ENCODE data around the gene CNFN. TPM values are rescaled to one million over a fixed set of nuclear protein-coding genes. Genes with fewer than 3 reads are reported as not detected.

Gene CNFN
- total RNA-seq, 1 donor from 2014 or later: not detected

DNA sequence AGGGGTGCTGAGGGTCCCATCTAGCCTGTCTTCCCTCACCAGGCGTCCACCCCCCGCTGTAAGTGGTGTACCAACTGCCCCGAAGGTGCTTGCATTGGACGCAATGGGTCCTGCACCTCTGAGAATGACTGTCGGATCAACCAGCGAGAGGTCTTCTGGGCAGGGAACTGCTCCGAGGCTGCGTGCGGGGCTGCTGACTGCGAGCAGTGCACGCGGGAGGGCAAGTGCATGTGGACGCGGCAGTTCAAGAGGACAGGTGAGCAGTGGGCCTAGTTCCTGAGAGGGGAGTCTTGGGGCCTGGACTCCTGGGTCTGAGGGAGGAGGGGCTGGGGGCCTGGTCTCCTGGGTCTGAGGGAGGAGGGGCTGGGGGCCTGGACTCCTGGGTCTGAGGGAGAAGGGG, 27.8 kb downstream of the CNFN start:
- Mint-ChIP-seq H3K27me3 (ENCODE audit: low read depth) (no peaks in the 10 kb centered on the region), H3K27ac (ENCODE audit: unreplicated experiment) (no peak overlapping the region), H3K9me3 (ENCODE audit: low read depth) (peaks cover 8% of the 10 kb centered on the region), H3K4me1 (ENCODE audit: low read depth) (peaks cover 14% of the 10 kb centered on the region), H3K36me3 (ENCODE audit: low read depth) (peaks cover 25% of the 10 kb centered on the region), H3K4me3 (ENCODE audit: unreplicated experiment) (no peak overlapping the region)
- TF ChIP-seq, protein P1, sequence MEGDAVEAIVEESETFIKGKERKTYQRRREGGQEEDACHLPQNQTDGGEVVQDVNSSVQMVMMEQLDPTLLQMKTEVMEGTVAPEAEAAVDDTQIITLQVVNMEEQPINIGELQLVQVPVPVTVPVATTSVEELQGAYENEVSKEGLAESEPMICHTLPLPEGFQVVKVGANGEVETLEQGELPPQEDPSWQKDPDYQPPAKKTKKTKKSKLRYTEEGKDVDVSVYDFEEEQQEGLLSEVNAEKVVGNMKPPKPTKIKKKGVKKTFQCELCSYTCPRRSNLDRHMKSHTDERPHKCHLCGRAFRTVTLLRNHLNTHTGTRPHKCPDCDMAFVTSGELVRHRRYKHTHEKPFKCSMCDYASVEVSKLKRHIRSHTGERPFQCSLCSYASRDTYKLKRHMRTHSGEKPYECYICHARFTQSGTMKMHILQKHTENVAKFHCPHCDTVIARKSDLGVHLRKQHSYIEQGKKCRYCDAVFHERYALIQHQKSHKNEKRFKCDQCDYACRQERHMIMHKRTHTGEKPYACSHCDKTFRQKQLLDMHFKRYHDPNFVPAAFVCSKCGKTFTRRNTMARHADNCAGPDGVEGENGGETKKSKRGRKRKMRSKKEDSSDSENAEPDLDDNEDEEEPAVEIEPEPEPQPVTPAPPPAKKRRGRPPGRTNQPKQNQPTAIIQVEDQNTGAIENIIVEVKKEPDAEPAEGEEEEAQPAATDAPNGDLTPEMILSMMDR (IDR thresholded peaks at IDR 0.05): no peak
- no peak for DNase-seq (ENCODE audit: low spot score)

DNA sequence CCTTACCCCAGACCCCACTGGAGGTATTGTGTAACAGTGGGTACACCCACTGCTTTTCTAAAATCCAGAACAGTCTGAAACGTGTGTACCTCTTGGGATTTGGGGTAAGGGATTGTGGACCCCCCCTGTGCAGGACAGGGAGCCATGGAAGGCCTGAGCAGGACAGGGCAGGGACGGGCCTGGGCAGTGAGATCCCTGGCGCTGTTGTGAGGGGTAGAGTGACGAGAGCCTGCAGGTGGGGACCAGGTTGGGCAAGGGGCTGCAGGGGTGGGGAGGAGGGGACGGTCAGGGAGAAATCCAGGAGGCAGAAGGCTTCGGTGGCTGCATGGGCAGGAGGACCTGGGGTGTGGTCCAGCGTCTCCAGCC, 28.6 kb downstream of the CNFN start:
- H3K27ac Mint-ChIP-seq (ENCODE audit: unreplicated experiment): peak overlapping the region; percentile 32
- H3K4me1 Mint-ChIP-seq (ENCODE audit: low read depth): peaks cover 9% of the 10 kb centered on the region

DNA sequence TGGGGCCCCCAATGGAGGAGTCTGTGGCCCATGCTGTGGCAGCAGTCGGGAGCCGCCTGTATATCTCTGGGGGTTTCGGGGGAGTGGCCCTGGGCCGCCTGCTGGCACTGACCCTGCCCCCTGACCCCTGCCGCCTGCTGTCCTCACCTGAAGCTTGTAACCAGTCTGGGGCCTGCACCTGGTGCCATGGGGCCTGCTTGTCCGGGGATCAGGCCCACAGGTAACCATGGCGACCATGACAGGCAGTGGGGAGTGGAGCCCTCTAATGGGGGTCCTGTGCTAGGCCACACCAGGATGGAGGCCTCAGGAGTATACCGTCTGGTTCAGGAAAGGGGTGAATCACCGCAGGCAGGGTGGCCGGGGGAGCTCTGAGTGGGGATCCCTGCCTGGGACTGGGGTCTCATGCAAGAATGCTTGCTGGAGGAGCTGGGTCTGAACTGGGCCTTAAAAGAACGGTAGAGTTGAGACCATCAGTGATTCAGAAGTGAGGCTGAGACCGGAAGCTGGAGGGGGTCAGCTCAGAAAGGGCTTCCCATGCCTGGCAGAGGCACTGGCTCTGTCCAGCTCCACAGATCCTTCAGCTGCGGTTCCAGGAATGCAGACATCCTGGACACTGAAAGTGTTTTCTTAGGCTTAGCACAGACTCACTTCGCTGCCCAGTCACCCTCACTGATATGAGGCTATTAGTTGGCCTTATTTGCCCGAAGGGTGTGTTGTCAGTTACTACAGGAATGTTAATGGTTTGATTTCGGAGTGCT, 29.1 kb downstream of the CNFN start:
- TF ChIP-seq, protein P1 (IDR thresholded peaks at IDR 0.05): no peak
- peak overlapping the region; percentile 49 for H3K27ac Mint-ChIP-seq (ENCODE audit: unreplicated experiment)
- no peak for DNase-seq (ENCODE audit: low spot score)
- no peak overlapping the region for H3K4me3 Mint-ChIP-seq (ENCODE audit: unreplicated experiment)
- H3K4me1 Mint-ChIP-seq (ENCODE audit: low read depth): peaks cover 7% of the 10 kb centered on the region
- peaks cover 8% of the 10 kb centered on the region for H3K9me3 Mint-ChIP-seq (ENCODE audit: low read depth)
- H3K27me3 Mint-ChIP-seq (ENCODE audit: low read depth): no peaks in the 10 kb centered on the region
- peaks cover 24% of the 10 kb centered on the region for H3K36me3 Mint-ChIP-seq (ENCODE audit: low read depth)

More for the DNA sequence above, 28.6 kb downstream of the CNFN start:
- no peaks in the 10 kb centered on the region for H3K27me3 Mint-ChIP-seq (ENCODE audit: low read depth)
- H3K36me3 Mint-ChIP-seq (ENCODE audit: low read depth): peaks cover 25% of the 10 kb centered on the region
- peaks cover 8% of the 10 kb centered on the region for H3K9me3 Mint-ChIP-seq (ENCODE audit: low read depth)
- no peak overlapping the region for H3K4me3 Mint-ChIP-seq (ENCODE audit: unreplicated experiment)
- TF ChIP-seq, protein P1 (IDR thresholded peaks at IDR 0.05): no peak
- DNase-seq (ENCODE audit: low spot score): no peak

DNA sequence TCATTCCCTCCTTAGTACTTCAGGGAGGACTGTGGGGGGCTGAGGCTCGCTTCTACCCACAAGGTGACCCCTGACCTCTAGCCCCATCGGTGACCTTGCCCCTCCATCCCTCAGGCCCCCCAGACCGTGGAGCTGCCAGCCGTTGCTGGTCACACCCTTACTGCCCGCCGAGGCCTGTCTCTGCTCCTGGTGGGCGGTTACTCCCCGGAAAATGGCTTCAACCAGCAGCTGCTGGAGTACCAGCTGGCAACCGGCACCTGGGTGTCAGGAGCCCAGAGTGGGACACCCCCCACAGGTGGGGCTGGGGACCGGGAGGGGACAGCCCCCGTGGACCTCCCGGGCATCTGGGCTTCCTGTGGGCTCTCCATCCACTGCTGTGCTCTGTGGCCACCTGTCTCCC, 32.8 kb downstream of the CNFN start:
- H3K27ac Mint-ChIP-seq (ENCODE audit: unreplicated experiment): no peak overlapping the region

DNA sequence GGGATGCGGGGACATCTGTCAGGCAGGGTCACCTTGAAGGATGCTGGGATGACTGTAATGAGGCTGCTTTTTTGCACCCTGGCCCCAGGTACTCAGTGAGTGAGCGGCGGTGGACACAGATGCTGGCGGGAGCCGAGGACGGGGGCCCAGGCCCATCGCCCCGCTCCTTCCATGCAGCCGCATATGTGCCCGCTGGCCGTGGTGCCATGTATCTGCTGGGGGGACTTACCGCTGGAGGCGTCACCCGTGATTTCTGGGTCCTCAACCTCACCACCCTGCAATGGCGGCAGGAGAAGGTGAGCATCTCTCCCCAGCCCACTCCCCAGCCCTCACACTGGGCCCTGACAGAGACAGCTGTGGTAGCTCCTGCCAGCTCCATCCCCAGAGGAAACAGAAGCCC, 33.4 kb downstream of the CNFN start:
- DNase-seq (ENCODE audit: low spot score): no peak
- Mint-ChIP-seq H3K4me1 (ENCODE audit: low read depth) (peaks cover 7% of the 10 kb centered on the region), H3K9me3 (ENCODE audit: low read depth) (no peaks in the 10 kb centered on the region), H3K36me3 (ENCODE audit: low read depth) (peaks cover 21% of the 10 kb centered on the region), H3K4me3 (ENCODE audit: unreplicated experiment) (no peak overlapping the region), H3K27me3 (ENCODE audit: low read depth) (no peaks in the 10 kb centered on the region), H3K27ac (ENCODE audit: unreplicated experiment) (no peak overlapping the region)
- TF ChIP-seq, protein P1 (IDR thresholded peaks at IDR 0.05): no peak

More for the DNA sequence above, 32.8 kb downstream of the CNFN start:
- TF ChIP-seq, protein P1 (IDR thresholded peaks at IDR 0.05): no peak
- no peak for DNase-seq (ENCODE audit: low spot score)
- Mint-ChIP-seq H3K9me3 (ENCODE audit: low read depth) (no peaks in the 10 kb centered on the region), H3K27me3 (ENCODE audit: low read depth) (no peaks in the 10 kb centered on the region), H3K4me1 (ENCODE audit: low read depth) (peaks cover 7% of the 10 kb centered on the region), H3K36me3 (ENCODE audit: low read depth) (peaks cover 18% of the 10 kb centered on the region), H3K4me3 (ENCODE audit: unreplicated experiment) (no peak overlapping the region)

All from chondrocyte (in vitro differentiated cells).